ENCODE data around the gene GINS3.
A peak's percentile ranks its signal among the peaks of the same experiment; 100 is the strongest.
"Not testable (repeated sequence)": the region's sequence is repeated elsewhere in the genome, so short reads cannot be mapped to it uniquely, and the experiment has no call there.

Gene GINS3

GRCh38 chr16:58399718-58400633 is 7.7 kb downstream of the GINS3 start:
- no peak overlapping the region for H3K4me3 ChIP-seq (ENCODE audit: low read depth, low read length)
- no peaks in the 10 kb centered on the region for H3K9me3 ChIP-seq (ENCODE audit: control insufficient read depth, insufficient read depth, low read depth, low read length)
- CTCF ChIA-PET: interaction anchor here (0.6 to 0.9 kb wide), 2 partner anchors 14 to 87 kb away, joined by 3 read pairs; no protein-coding TSS in a partner anchor
- no peak overlapping the region for H3K27ac ChIP-seq (ENCODE audit: extremely low read depth, low read depth, low read length)
- TF ChIP-seq ZNF174 (tag by site-specific recombination; IDR thresholded peaks at IDR 0.05) (no peak), PRDM1 (tag by site-specific recombination; IDR thresholded peaks at IDR 0.05) (peak; percentile 79; the same call in 1 of the 2 replicates)
- peaks cover 4 to 43% of the 10 kb centered on the region in 2 experiments; a peak in 2 of 3 replicates for H3K36me3 ChIP-seq (ENCODE audit: control insufficient read depth in 2 of 2, insufficient read depth in 1 of 2, low read length in 2 of 2)
- POLR2A ChIA-PET: no interaction called here
- H3K4me1 ChIP-seq (ENCODE audit: control insufficient read depth, insufficient read depth, low read length): no peaks in the 10 kb centered on the region

GRCh38 chr16:58401305-58401704 is 9.0 kb downstream of the GINS3 start:
- not testable (repeated sequence) for H3K4me3 ChIP-seq (ENCODE audit: low read depth, low read length); H3K27ac ChIP-seq (ENCODE audit: extremely low read depth, low read depth, low read length); H3K9me3 ChIP-seq (ENCODE audit: control insufficient read depth, insufficient read depth, low read depth, low read length); H3K4me1 ChIP-seq (ENCODE audit: control insufficient read depth, insufficient read depth, low read length)
- POLR2A ChIA-PET: interaction anchor here (1.1 kb wide), 1 partner anchor 14 kb away, joined by 3 read pairs; no protein-coding TSS in a partner anchor
- H3K36me3 ChIP-seq (ENCODE audit: control insufficient read depth in 2 of 2, insufficient read depth in 1 of 2, low read length in 2 of 2): peaks cover 4 to 51% of the 10 kb centered on the region in 2 experiments; a peak in 2 of 3 replicates
- CTCF ChIA-PET: interaction anchor here (1.5 kb wide), 1 partner anchor 86 kb away, joined by 4 read pairs; no protein-coding TSS in a partner anchor

- Histone ChIP-seq H3K27ac (ENCODE audit: extremely low read depth, low read depth, low read length) (no peak overlapping the region), H3K4me1 (ENCODE audit: control insufficient read depth, insufficient read depth, low read length) (no peaks in the 10 kb centered on the region), H3K9me3 (ENCODE audit: control insufficient read depth, insufficient read depth, low read depth, low read length) (no peaks in the 10 kb centered on the region), H3K36me3 (ENCODE audit: control insufficient read depth in 2 of 2, insufficient read depth in 1 of 2, low read length in 2 of 2) (peaks cover 4 to 51% of the 10 kb centered on the region in 2 experiments; a peak in 2 of 3 replicates), H3K4me3 (ENCODE audit: low read depth, low read length) (no peak overlapping the region)
- ChIA-PET CTCF (no interaction called here), POLR2A (interaction anchor here (1.4 kb wide), 1 partner anchor 10 kb away, joined by 7 read pairs; the partner anchor contains the start of gene GINS3)
- no peak for TF ChIP-seq ZNF791 (tag by site-specific recombination; IDR thresholded peaks at IDR 0.05)
- TF ChIP-seq SP3 (tag by site-specific recombination; IDR thresholded peaks at IDR 0.05): no peak
- TF ChIP-seq ZNF660 (tag by site-specific recombination; IDR thresholded peaks at IDR 0.05): no peak
- no peak for TF ChIP-seq GLI2 (tag by site-specific recombination; IDR thresholded peaks at IDR 0.05; ENCODE audit: borderline replicate concordance, low read depth)
- no peak for TF ChIP-seq ATF2 (tag by site-specific recombination; IDR thresholded peaks at IDR 0.05; ENCODE audit: low read depth)
- TF ChIP-seq ZXDB (tag by site-specific recombination; IDR thresholded peaks at IDR 0.05): no peak
- no peak for TF ChIP-seq ZNF274 (IDR thresholded peaks at IDR 0.05; ENCODE audit: low read length)
- TF ChIP-seq ZNF274 (tag by site-specific recombination; IDR thresholded peaks at IDR 0.05; ENCODE audit: borderline replicate concordance): no peak
- no peak for TF ChIP-seq ZNF354C (tag by site-specific recombination; IDR thresholded peaks at IDR 0.05; ENCODE audit: borderline replicate concordance, low read depth)
- TF ChIP-seq ZNF398 (tag by site-specific recombination; IDR thresholded peaks at IDR 0.05): no peak
- TF ChIP-seq GFI1B (tag by site-specific recombination; IDR thresholded peaks at IDR 0.05): no peak
- TF ChIP-seq CTCF (tag by site-specific recombination; IDR thresholded peaks at IDR 0.05): no peak
- TF ChIP-seq ZNF654 (tag by site-specific recombination; IDR thresholded peaks at IDR 0.05; ENCODE audit: low read depth): no peak
- no peak for TF ChIP-seq ZBTB1 (tag by site-specific recombination; IDR thresholded peaks at IDR 0.05)
- no peak for TF ChIP-seq ZNF302 (tag by site-specific recombination; IDR thresholded peaks at IDR 0.05; ENCODE audit: low read depth)
- no peak for TF ChIP-seq ZNF148 (tag by site-specific recombination; IDR thresholded peaks at IDR 0.05; ENCODE audit: borderline replicate concordance)
- TF ChIP-seq ZNF610 (tag by site-specific recombination; IDR thresholded peaks at IDR 0.05; ENCODE audit: borderline replicate concordance): no peak
- no peak for TF ChIP-seq ZNF514 (tag by site-specific recombination; IDR thresholded peaks at IDR 0.05)
These were observed 10.5 kb downstream of the GINS3 start for GRCh38 chr16:58402796-58403195.

Measured in HEK293 (cell line).